Hypothalamus (tissue), 51 donors: ENCODE measurements around the gene HEMGN.
A peak's percentile ranks its signal among the peaks of the same experiment; 100 is the strongest.

Experiments used
- DNase-seq, 51 donors: peaks; one replicate each; lab custom pipeline; 2025; lab: John Stamatoyannopoulos, UW

The HEMGN gene

DNA sequence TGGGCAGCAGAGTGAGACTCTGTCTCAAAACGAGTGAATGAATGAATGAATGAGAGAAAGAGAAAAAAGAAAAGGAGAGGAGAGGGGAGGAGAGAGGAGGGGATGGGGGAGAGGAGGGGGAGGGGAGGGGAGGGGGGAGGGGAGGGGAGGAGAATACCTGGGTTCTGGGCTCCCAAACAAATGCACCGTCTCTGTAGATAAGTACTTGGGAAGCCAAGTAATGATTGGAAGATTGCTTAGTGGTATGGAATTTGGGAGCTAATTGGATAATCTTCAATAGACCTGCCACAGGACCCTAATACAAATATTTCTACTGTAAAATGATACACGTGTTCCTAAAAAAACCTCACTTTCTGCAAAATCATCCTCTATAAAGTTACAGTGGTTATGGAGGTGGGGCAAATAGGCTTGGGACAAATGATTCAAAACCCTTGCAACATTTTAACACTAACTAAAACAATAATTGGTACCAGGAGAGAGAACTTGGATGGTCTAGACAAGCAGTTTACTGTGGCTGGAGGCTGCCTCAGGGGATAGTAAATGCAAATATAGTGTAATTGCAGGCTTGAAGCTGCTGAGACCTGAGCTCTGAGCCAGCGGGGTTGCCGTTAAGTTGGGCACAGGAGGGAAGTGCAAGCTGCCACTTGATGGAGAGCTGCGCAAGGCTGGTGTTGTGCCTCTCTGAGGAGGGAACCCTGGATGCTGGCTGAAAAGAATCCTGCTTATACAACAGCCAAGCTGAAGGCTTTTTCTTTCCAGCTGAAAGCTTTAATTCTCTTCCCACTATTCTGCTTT lies 3.5 kb downstream of the HEMGN start:
- peak in 3 of 51 donors; percentile 5 to 18 (median 5) for DNase-seq

- DNase-seq, result no peak
These were observed 4.5 kb downstream of the HEMGN start for GRCh38 chr9:97933297-97933998.

DNA sequence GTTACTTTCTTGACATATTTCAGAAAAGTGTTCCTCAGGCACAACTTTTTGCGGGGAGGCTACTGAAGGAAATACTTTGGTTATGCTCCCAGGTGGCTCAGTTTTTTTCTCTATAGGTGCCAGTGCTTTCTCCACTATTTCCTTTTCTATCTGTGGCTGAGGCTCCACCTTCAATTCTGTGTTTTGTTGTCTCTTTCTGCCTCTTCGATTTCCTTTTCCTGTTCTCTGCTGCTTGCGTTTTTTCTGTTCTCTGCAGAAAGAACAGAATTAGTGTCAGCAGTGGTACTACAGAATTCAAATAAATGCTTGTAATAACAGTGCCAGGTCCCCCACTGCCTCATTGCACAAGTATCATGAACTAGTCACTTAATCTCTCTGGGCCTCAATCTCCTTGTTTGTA lies 7.0 kb downstream of the HEMGN start:
- DNase-seq, result no peak

DNA sequence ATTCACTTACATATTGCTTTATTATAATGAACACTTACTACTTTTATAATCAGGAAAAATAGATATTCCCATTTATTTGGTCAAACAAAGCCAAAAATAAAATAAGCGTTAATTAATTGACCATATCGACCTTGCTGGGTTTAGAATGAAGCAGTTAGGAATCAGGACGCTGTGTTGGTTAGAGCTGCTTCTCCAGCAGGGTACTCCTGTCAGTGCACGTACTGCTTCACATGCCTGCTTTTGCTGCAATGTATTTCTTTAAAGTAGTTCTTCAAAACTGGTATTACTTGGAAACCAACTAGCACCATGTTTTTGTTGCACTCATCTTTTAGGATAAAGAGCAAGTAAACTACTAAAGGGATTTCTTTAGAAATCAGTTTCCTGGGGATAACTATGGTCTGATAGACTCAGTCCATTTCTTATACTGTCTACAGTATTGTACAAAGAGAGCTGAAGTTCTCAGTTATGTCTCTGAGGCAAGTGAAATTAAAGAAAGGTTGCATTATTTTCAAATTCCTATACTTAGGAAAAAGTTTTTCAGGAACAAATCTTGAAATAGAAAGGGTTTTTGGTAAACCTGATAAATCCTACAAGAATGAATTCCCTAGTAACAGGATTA lies 8.9 kb downstream of the HEMGN start:
- DNase-seq, result no peak

DNA sequence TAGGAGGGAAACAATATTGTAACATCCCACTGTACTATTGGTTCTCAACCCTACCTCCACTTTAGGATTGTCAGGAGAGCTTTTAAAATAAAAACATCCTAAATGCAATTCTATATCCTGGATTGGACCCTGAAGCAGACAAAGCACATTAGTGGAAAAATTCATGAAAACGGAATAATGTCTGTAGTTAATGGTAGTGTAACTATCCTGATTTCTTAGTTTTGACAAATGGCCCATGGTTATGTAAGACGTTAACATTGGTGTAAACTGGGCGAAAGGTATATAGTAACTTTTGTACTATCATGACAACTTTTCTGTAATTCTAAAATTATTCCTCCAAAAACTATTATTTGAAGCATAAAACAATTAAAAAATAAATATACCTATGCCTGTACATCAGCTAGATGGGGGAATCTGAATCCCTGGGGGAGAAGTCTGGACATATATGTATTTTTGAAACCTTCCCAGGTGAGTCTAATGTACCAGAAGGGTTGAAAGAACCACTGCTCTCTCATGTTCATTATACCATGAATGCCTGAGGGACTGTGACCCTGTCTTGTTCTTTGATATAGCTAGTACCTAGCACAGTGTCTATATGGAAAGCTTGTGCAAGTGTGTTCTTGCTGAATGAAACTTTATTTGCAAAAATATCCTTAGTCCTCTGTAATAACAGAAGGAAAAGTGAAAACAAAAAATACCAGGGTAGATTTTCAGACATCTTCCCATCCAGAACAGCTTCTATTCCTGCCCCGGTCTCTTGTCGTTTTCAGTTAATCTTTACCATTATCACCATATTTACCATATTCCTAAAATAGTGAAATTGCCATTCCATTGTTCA lies 12.3 kb downstream of the HEMGN start:
- no peak for DNase-seq

DNA sequence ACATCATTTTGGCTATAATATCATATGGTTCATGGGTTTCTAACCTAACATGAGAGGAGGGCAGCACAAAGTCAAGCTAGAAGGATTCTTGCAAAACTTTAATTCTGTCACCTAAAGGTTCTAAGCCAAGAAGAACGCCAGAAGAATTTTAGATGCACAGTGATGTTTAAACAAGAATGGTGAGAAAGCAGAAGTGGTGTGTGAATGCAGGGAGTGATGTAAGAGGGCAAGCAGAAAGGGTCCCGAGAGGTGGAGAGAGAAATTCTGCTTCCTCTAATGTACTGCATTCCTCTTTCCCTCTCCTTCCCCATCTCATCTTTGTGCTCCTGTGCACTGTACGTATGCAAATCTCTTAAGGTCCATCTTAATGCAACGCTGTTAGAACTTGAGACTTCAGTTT lies 13.6 kb downstream of the HEMGN start:
- no peak for DNase-seq

- DNase-seq, result peak in 40 of 51 donors; percentile 8 to 90 (median 46)
These were observed 14.4 kb downstream of the HEMGN start for GRCh38 chr9:97923529-97924108.

DNA sequence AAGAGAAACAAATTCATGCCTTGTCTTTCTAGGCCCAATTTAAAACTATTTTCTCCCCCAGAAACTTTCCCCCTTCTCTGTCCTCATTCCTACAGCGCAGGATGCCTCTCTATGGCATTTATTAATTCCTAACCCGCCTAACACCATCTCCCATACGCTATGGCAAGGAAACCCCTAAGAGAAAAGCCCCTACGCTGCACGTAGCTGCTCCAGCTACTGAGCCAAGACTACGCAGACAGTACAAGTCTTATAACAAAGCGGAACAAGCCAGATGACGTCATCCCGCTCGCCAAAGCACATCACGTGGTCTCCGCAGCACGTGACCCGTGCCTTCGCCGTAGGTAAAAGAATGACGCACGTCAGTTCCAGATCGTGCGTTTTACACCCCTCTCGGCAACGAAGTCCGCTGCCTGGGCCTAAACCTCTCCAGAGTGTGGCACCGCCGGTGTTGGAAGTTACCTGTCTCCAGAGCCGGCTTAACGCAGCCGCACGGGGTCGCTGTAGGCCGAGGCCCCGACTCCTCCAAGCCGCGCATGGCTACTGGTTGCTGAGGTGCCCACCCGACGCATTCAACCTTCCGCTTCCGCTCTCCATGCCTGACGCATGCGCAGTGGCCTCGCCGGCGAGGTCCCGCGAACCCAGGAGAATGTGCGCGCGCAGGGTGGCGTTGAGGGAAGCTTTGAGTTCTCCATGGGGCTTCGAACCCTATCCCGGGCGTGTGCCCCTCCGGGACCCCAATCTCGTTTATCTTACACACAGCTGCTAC lies 15.8 kb downstream of the HEMGN start, which contains the start of gene TRMO:
Gene TRMO, minus strand, starts transcription at position 542 of the 766 bp plus-strand sequence. Its CDS starts 7 bp downstream, at position 535.
- peak; percentile 87 to 100 (median 96) for DNase-seq

- no peak for DNase-seq
These were observed 18.7 kb downstream of the HEMGN start for GRCh38 chr9:97919217-97919813.

- DNase-seq, result no peak
These were observed 19.4 kb downstream of the HEMGN start for GRCh38 chr9:97918611-97919010.

GRCh38 chr9:97911970-97912369 lies 26.0 kb downstream of the HEMGN start:
- DNase-seq, result no peak

GRCh38 chr9:97911528-97911927 lies 26.4 kb downstream of the HEMGN start:
- no peak for DNase-seq

DNA sequence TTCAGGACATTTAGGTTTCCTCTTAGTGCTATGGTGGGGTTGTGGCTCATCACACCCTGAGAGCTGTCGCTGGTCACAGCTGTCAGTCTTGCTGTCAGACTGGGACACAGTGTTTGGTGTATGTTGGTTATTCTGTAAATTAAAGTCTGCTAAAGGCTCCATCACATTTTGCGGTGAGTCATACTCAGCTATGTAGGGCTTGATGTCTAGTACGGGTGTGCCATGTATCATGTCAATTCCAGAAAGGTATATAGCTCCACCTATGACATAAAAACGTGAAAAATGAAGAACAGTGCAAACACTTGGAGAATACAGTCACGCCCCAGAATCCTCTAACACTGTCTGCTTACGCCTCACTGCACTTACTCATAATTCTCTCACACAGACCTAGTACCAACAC lies 27.6 kb downstream of the HEMGN start:
- no peak for DNase-seq

GRCh38 chr9:97908705-97909104 lies 29.3 kb downstream of the HEMGN start:
- no peak for DNase-seq

DNA sequence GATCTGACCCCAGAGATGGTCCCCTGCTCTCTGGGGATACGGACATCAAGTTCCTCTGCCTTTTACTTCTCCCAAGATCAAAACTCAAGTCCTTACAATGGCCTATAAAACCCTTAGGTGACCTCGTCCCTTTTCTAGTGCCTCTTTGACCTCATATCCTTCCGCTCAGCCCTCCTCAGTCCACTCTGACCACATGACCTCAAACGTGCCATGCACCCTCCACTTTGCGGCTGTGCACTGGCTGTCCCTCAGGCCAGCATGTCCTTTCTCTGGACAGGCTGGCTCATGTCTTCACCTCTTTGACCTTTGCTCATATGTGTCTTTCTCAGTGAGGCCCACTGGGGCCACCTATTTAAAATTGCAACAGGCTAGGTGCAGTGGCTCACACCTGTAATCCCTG lies 30.3 kb downstream of the HEMGN start:
- no peak for DNase-seq

DNA sequence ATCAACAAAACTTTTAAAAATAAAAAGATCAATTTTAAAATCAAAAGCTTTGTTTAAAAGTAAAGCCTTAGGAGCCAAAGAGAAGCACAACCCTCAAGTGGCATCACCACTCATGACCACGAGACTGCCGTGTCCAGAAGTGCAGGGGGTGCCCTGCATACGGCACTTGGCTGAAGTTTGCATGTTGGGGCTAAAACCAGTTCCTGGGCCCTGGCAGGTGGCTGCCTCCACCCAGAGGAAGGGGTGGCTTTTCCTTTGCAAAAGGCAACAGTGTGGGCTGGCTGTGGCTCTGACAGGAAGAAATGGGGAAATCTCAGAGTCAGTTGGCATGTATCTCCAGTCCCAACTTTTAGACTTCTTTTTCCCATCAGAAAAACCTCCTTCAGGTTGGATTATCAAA lies 30.9 kb downstream of the HEMGN start:
- DNase-seq, result no peak

GRCh38 chr9:97906236-97906831 lies 31.6 kb downstream of the HEMGN start:
- DNase-seq, result peak in 24 of 51 donors; percentile 7 to 57 (median 28)

GRCh38 chr9:97905228-97905627 lies 32.7 kb downstream of the HEMGN start:
- DNase-seq, result no peak

DNA sequence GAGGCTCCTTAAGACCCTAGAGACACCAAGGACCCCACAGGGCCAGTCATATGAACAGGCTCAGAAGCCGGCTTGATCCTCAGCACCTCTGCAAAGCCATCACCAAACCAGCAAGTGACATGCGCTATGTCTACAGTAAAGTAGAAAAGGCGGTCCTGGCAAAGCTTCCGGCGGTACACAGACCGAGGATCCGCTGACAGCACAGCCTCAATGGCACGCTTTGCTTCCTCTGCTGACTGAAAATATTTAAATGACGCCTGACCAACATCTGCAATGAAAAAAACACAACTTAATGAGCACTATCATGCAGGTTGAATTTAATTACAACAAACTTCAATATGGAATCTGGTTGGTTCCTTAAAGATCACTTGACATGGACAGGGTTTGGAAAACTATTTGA lies 33.2 kb downstream of the HEMGN start:
- DNase-seq, result no peak
